ENCODE data around the gene RIMS4.

The RIMS4 gene

DNA sequence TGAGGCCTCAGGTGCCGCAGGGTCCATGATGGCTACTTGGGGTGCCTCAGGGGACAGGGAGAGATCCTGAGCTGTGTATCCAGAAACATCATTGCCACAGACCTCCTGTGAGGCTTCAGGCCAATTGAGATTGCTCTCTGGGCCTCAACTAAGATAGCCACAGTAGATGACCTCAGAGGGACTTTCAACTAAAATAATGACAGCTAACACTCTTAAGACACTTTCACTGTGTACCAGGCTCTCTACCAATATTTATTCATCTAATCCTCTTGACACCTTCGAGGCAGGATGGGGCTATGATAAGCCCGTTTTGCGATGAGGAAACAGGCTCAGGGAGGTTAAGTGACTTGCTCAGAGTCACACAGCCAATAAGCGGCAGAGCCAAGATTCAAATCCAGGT is 10.7 kb downstream of the RIMS4 start:
- no peaks in the 10 kb centered on the region for H4K20me1 ChIP-seq (ENCODE audit: insufficient read depth, low read length)
- H2AFZ ChIP-seq (ENCODE audit: low read length): no peak overlapping the region
- H3K4me2 ChIP-seq (ENCODE audit: low read length): no peak overlapping the region
- no peaks in the 10 kb centered on the region for H3K79me2 ChIP-seq (ENCODE audit: insufficient read depth, low read length)
- TF ChIP-seq, protein P1, sequence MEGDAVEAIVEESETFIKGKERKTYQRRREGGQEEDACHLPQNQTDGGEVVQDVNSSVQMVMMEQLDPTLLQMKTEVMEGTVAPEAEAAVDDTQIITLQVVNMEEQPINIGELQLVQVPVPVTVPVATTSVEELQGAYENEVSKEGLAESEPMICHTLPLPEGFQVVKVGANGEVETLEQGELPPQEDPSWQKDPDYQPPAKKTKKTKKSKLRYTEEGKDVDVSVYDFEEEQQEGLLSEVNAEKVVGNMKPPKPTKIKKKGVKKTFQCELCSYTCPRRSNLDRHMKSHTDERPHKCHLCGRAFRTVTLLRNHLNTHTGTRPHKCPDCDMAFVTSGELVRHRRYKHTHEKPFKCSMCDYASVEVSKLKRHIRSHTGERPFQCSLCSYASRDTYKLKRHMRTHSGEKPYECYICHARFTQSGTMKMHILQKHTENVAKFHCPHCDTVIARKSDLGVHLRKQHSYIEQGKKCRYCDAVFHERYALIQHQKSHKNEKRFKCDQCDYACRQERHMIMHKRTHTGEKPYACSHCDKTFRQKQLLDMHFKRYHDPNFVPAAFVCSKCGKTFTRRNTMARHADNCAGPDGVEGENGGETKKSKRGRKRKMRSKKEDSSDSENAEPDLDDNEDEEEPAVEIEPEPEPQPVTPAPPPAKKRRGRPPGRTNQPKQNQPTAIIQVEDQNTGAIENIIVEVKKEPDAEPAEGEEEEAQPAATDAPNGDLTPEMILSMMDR (IDR thresholded peaks at IDR 0.05; ENCODE audit: low read length): no peak
- TF ChIP-seq EZH2 (IDR thresholded peaks at IDR 0.05; ENCODE audit: borderline replicate concordance, low read length): no peak
- no peaks in the 10 kb centered on the region for H3K36me3 ChIP-seq (ENCODE audit: insufficient read depth, low read length)
- no peaks in the 10 kb centered on the region for H3K4me1 ChIP-seq (ENCODE audit: insufficient read depth, low read length, severe bottlenecking)
- H3K27ac ChIP-seq (ENCODE audit: low read depth, low read length, poor library complexity, severe bottlenecking): no peak overlapping the region
- no peaks in the 10 kb centered on the region for H3K9me3 ChIP-seq (ENCODE audit: low read length)
- 0 out of 2 replicates have a peak, but pooled peaks cover 2% of the 10 kb centered on the region for H3K27me3 ChIP-seq (ENCODE audit: insufficient read depth, low read length)
- no peaks in the 10 kb centered on the region for H3F3A ChIP-seq (ENCODE audit: insufficient read depth, low read length)
- H3K4me3 ChIP-seq (ENCODE audit: low read depth, low read length, poor library complexity, severe bottlenecking): no peak overlapping the region
- H3K9ac ChIP-seq (ENCODE audit: low read length): no peak overlapping the region
- no peaks in the 10 kb centered on the region for H3K9me2 ChIP-seq (ENCODE audit: low read depth, low read length)

DNA sequence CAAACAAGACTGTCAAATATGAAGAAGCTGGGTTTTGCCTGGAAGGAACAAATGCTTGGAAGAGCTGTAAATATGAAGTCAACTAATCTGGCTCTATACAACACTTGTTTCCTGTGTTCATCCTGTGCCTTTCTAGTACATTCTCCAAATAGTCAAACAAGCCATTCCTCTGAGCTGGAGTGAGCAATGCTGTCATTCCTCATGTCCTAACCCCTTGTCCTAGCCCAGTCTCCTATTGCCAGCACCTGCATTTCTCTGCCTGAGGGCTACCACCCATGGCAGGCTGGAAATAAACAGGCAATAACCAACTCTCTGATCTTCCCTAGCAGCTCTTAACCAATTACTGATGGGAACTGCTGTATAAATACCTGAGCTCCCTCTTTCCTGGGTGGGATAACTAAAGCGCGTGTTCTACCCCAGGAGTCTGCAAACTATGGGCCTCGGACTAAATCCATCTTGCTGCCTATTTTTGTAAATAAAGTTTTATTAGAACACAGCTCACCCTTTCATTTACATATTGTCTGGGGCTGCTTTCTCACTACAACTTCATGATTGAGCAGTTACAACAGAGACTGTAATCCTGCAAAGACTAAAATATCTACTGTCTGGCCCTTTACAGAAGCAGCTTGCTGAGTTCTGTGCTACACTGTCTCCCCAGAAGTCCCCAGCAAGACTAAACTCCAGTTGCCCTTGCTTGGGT is 13.4 kb downstream of the RIMS4 start:
- TF ChIP-seq EZH2 (IDR thresholded peaks at IDR 0.05; ENCODE audit: borderline replicate concordance, low read length): no peak
- TF ChIP-seq, protein P1 (IDR thresholded peaks at IDR 0.05; ENCODE audit: low read length): no peak
- no peaks in the 10 kb centered on the region for H3F3A ChIP-seq (ENCODE audit: insufficient read depth, low read length)
- H3K36me3 ChIP-seq (ENCODE audit: insufficient read depth, low read length): no peaks in the 10 kb centered on the region
- no peak overlapping the region for H2AFZ ChIP-seq (ENCODE audit: low read length)
- H3K9ac ChIP-seq (ENCODE audit: low read length): no peak overlapping the region
- 0 out of 2 replicates have a peak, but pooled peaks cover under 1% of the 10 kb centered on the region for H3K27me3 ChIP-seq (ENCODE audit: insufficient read depth, low read length)
- no peaks in the 10 kb centered on the region for H3K9me2 ChIP-seq (ENCODE audit: low read depth, low read length)
- no peaks in the 10 kb centered on the region for H3K79me2 ChIP-seq (ENCODE audit: insufficient read depth, low read length)
- no peaks in the 10 kb centered on the region for H3K9me3 ChIP-seq (ENCODE audit: low read length)
- H3K4me2 ChIP-seq (ENCODE audit: low read length): no peak overlapping the region
- no peak overlapping the region for H3K27ac ChIP-seq (ENCODE audit: low read depth, low read length, poor library complexity, severe bottlenecking)
- no peak overlapping the region for H3K4me3 ChIP-seq (ENCODE audit: low read depth, low read length, poor library complexity, severe bottlenecking)
- no peaks in the 10 kb centered on the region for H4K20me1 ChIP-seq (ENCODE audit: insufficient read depth, low read length)
- no peaks in the 10 kb centered on the region for H3K4me1 ChIP-seq (ENCODE audit: insufficient read depth, low read length, severe bottlenecking)

DNA sequence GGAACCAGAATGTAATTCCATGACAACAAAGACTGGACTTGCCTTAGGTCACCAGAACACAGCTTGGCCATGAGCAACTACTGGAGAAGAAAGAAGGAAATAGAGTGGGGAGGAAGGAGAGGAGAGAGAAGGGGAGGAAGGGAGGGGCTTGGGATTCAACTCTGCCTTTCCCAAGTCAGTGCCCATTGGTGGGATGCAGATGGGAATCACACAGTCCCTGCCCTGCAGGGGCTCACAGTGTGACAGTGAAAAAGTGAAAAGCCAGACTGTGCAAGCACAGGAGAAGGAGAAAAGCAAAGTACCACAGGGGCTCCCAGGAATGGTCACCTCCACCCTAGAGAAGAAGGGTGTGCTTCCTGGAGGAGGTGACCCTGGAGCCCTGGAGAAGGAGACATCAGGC is 14.0 kb downstream of the RIMS4 start:
- Histone ChIP-seq H3K27me3 (ENCODE audit: insufficient read depth, low read length) (no peaks in the 10 kb centered on the region), H3F3A (ENCODE audit: insufficient read depth, low read length) (no peaks in the 10 kb centered on the region), H4K20me1 (ENCODE audit: insufficient read depth, low read length) (no peaks in the 10 kb centered on the region), H3K9ac (ENCODE audit: low read length) (no peak overlapping the region), H2AFZ (ENCODE audit: low read length) (no peak overlapping the region), H3K4me1 (ENCODE audit: insufficient read depth, low read length, severe bottlenecking) (no peaks in the 10 kb centered on the region), H3K4me2 (ENCODE audit: low read length) (no peak overlapping the region), H3K9me3 (ENCODE audit: low read length) (no peaks in the 10 kb centered on the region), H3K79me2 (ENCODE audit: insufficient read depth, low read length) (no peaks in the 10 kb centered on the region), H3K4me3 (ENCODE audit: low read depth, low read length, poor library complexity, severe bottlenecking) (no peak overlapping the region), H3K27ac (ENCODE audit: low read depth, low read length, poor library complexity, severe bottlenecking) (no peak overlapping the region), H3K36me3 (ENCODE audit: insufficient read depth, low read length) (no peaks in the 10 kb centered on the region), H3K9me2 (ENCODE audit: low read depth, low read length) (no peaks in the 10 kb centered on the region)
- TF ChIP-seq EZH2 (IDR thresholded peaks at IDR 0.05; ENCODE audit: borderline replicate concordance, low read length): no peak
- TF ChIP-seq, protein P1 (IDR thresholded peaks at IDR 0.05; ENCODE audit: low read length): no peak

Measured in OCI-LY1 (cell line).